Mammary epithelial cell (primary cell): ENCODE measurements around the gene SRRT.

Source experiments
- EZH2 ChIP-seq: IDR thresholded peaks from 2 replicates; pipeline ENCODE4 v1.6.1; 2012; ENCODE audit warnings: low read length, inconsistent platforms, borderline replicate concordance
- TF ChIP-seq, protein P1 (sequence below), 2 donors: IDR thresholded peaks in 1 of 2; conservative IDR thresholded peaks in 1 of 2; 2 replicates each; pipeline ENCODE4 v1.5.1; 2011 to 2012; ENCODE audit warnings: inconsistent platforms in 2 of 2, low read length in 2 of 2, mild to moderate bottlenecking in 2 of 2, control low read depth in 1 of 2, low read depth in 1 of 2; ENCODE audit not compliant: insufficient read depth in 1 of 2; ENCODE audit errors: extremely low read depth in 1 of 2

GRCh38 chr7:100826514-100827329 is 48.2 kb upstream of the SRRT start:
- TF ChIP-seq EZH2, result no peak
- TF ChIP-seq, protein P1, sequence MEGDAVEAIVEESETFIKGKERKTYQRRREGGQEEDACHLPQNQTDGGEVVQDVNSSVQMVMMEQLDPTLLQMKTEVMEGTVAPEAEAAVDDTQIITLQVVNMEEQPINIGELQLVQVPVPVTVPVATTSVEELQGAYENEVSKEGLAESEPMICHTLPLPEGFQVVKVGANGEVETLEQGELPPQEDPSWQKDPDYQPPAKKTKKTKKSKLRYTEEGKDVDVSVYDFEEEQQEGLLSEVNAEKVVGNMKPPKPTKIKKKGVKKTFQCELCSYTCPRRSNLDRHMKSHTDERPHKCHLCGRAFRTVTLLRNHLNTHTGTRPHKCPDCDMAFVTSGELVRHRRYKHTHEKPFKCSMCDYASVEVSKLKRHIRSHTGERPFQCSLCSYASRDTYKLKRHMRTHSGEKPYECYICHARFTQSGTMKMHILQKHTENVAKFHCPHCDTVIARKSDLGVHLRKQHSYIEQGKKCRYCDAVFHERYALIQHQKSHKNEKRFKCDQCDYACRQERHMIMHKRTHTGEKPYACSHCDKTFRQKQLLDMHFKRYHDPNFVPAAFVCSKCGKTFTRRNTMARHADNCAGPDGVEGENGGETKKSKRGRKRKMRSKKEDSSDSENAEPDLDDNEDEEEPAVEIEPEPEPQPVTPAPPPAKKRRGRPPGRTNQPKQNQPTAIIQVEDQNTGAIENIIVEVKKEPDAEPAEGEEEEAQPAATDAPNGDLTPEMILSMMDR (conservative IDR thresholded peaks at IDR 0.05 in 1 of 2, IDR thresholded peaks at IDR 0.05 in 1 of 2; ENCODE audit: extremely low read depth in 1 of 2, insufficient read depth in 1 of 2, low read depth in 1 of 2, low read length in 2 of 2), result no peak
